ENCODE data around the gene ZNF420.

Gene ZNF420

GRCh38 chr19:37128821-37129177 lies 50.6 kb downstream of the ZNF420 start:
- H3K27ac ChIP-seq = no peak overlapping the region
- no peak for DNase-seq (ENCODE audit: low read depth, low spot score)

- no peak for DNase-seq (ENCODE audit: low read depth, low spot score)
- no peak overlapping the region for H3K27ac ChIP-seq
These were observed 57.9 kb downstream of the ZNF420 start for GRCh38 chr19:37136111-37136510.

- DNase-seq (ENCODE audit: low read depth, low spot score) = no peak
- H3K27ac ChIP-seq = no peak overlapping the region
These were observed 70.0 kb downstream of the ZNF420 start for GRCh38 chr19:37148214-37148613.

- DNase-seq (ENCODE audit: low read depth, low spot score) = no peak
- no peak overlapping the region for H3K27ac ChIP-seq
These were observed 81.9 kb downstream of the ZNF420 start for GRCh38 chr19:37160153-37160552.

GRCh38 chr19:37165635-37166034 lies 87.4 kb downstream of the ZNF420 start:
- no peak for DNase-seq (ENCODE audit: low read depth, low spot score)
- H3K27ac ChIP-seq = no peak overlapping the region

GRCh38 chr19:37172368-37173366 lies 94.4 kb downstream of the ZNF420 start, which contains the start of gene ZNF585A:
Gene ZNF585A, minus strand, starts transcription at chr19:37172695. Its CDS starts 2,785 bp downstream, at chr19:37169910.
- no peak within 1 kb of the TSS for H3K27ac ChIP-seq
- peak; percentile 88 for DNase-seq (ENCODE audit: low read depth, low spot score)
